Stimulated activated CD8-positive, alpha-beta memory T cell treated with anti-CD3 and anti-CD28 coated beads, Interleukin-15, amount 100 ng/mL, for 24 hours (primary cell): Measurements from ENCODE around the gene TMEM217.

ENCODE experiments used
- DNase-seq: peaks from one replicate; pipeline ENCODE4 v3.0.0-alpha.2; 2020; ENCODE audit warnings: low read depth

The TMEM217 gene

DNA sequence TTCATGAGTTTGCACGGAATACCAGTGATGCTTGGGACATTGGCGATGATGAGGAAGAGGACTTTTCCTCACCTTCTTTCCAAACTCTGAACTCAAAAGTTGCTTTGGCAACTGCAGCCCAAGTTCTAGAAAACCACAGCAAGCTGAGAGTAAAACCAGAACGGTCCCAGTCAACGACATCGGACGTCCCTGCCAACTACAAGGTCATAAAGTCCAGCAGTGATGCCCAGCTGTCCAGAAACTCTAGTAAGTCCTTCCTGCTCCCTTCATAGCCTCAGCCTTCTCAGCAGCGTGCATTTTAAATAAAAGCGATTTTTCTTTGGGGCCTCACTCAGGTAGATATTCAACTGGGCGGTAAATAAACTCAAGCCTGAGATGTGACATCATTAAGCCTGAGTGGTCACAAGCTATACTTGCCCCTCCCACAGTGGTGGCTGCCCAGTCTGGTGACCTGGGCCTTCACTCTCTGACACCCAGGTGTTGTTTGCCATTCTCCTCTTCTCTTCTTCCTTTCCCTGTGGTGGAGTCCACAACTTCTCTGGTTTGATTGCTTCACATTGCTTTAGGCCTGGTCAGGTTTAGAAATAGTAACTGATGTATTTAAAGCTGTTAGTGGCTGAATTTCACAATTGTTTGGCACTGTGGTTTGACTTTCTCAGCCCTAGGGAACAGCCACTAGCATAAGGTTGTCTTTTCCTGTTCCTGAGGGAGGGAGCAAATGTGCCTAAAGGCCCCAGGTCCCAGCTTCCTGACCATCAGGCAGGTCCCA is 21.6 kb upstream of the TMEM217 start:
- DNase-seq = no peak

GRCh38 chr6:37277001-37277409 is 19.1 kb upstream of the TMEM217 start:
- no peak for DNase-seq

DNA sequence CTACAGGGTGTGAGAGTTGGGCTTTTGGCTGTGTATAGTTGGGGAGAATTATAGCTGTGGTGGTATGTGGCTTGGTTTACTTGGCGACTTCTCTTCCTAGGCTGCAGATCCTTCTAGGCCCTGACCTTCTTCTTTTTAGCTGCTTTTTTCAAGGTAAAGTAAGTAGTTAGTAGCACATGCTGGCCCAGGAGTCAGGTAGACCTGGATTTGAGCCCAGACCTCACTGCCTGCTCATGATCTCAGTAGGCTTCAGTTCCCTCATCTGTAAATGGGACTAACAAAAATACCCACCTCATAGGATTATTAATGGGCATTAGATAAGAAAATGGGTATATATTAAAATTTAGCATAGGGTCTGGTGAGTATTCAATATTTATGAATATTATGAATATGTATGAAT is 17.4 kb upstream of the TMEM217 start:
- no peak for DNase-seq

- DNase-seq = no peak
These were observed 15.7 kb upstream of the TMEM217 start for GRCh38 chr6:37273690-37274089.

GRCh38 chr6:37272834-37273566 is 15.1 kb upstream of the TMEM217 start:
- no peak for DNase-seq

- no peak for DNase-seq
These were observed 11.2 kb upstream of the TMEM217 start for GRCh38 chr6:37269105-37269504.

DNA sequence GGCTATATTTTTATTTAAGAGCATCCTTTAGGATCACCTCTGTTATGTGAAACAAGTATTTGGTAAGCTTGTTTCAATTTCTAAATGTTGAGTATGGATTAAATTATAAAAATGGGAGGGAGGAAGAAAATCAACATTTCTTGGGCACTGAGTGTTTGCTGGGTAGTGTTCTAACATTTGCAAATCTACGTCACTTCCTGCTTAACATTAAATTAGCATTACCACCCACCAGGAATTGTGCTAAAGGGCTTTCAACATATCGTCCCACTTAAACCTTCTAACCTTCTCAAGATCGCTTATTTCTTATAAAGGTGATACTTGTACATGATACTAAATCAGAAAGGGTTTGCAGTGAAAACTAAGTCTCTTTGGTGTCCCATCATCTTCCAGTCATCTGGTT is 7.9 kb upstream of the TMEM217 start:
- DNase-seq = no peak

- no peak for DNase-seq
These were observed 7.1 kb upstream of the TMEM217 start for GRCh38 chr6:37265001-37265400.

- DNase-seq = no peak
These were observed 4.6 kb upstream of the TMEM217 start for GRCh38 chr6:37262446-37263026.

GRCh38 chr6:37261198-37261597 is 3.3 kb upstream of the TMEM217 start:
- DNase-seq = no peak

DNA sequence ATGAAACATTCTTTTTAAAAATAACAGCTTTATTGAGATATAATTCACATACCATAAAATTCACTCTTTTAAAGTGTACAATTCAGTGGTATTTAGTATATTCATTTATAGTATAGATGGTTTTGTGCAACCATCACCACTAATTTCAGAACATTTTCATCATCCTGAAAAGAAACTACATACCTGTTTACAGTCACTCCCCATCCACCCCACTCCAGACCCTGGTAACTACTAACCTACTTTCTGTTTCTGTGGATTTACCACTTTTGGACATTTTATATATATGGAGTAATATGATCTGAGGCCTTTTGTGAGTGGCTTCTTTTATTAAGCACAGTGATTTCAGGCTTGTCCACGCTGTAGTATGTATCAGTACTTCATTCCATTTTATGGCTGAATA is 2.5 kb upstream of the TMEM217 start:
- no peak for DNase-seq

GRCh38 chr6:37260040-37260439 is 2.1 kb upstream of the TMEM217 start:
- no peak for DNase-seq

DNA sequence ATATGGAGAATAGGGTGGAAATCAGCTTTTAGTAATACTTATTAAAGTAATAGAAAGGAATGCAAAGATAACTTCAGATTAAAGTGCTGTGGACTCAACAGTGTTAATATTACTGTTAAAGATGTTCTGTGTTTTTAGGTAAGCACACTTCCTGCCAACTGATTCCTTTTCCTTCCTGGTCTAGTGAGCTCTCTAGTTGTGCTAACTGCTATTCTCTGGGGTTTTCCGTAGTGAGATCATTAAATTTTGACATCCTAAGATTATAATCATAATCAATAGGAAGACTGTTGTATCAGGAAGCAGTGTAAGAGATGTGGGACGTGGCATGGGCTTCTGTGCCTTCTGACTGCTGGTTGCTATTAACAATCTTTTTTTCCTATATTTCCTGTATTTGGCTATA is 1.2 kb upstream of the TMEM217 start:
- no peak for DNase-seq

GRCh38 chr6:37258405-37259105 is 611 bp upstream of the TMEM217 start:
- DNase-seq = no peak

DNA sequence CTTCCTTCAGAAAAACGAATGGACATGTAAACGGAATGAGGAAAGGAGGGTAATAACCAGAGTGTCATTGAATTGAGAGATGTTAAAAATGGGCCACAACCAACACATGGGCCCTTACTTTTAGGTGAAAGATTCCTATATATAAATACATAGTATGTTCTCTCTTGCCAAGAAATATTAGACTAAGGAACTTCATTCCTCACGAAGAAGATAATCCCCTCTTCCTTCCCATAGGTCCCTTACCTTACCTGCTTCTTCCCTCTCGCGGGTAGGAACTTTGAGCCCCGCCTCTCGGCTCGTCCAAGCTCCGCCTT is 667 bp downstream of the TMEM217 start:
- DNase-seq = no peak

DNA sequence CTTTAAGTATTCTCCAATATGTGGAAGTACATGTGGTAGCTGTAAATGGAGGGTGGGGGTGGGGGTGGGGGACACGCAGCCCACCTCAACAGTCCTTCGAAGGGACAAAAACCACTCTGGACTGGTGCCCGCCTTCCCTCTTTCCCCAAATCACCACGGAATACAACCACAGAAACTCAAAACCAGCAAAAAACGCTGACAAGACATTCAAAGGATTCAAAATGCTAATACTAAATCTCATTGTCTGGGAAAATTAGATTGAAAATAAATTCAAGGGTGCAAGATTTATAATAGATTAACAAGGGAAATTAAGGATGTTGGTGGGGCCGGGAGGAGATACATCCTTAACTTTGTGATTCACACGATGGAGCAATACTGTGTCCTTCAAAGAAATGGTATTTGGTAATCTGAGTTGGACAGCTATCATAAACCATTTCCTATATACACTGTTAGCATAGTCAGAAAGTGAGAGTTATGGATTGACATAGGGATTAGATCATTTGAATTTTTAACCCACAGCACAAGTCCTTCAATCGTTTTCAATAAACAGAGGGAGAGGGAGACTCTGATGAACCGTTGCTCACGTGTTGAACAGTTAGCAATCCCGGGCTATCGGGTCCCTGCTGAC is 1.1 kb downstream of the TMEM217 start:
- no peak for DNase-seq

- DNase-seq = no peak
These were observed 3.1 kb downstream of the TMEM217 start for GRCh38 chr6:37254881-37255280.

DNA sequence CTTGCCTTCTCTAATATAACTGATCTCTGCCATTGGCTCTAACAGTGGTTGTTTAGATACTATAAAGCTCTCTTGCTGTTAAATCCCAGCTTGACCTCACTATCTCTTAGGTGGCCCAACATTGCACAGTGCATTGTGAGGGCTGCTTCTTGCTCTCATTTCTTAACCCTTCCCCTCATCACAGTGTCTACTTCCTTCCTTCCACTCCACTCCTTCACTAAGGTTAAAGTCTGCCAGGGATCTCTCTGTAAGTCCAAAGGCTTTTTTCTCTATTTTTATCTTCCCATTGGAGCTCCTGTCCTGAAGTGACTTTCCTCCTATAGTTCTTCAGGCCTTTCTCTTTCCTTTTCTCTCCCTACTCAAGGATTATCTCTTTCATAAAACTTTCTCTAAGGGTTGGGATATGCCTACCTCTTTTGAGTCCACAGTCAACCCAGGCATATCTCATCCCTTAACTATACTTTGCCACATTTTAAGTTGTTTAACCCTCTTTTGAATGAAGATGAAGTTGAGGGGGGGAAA is 4.4 kb downstream of the TMEM217 start:
- DNase-seq = no peak

DNA sequence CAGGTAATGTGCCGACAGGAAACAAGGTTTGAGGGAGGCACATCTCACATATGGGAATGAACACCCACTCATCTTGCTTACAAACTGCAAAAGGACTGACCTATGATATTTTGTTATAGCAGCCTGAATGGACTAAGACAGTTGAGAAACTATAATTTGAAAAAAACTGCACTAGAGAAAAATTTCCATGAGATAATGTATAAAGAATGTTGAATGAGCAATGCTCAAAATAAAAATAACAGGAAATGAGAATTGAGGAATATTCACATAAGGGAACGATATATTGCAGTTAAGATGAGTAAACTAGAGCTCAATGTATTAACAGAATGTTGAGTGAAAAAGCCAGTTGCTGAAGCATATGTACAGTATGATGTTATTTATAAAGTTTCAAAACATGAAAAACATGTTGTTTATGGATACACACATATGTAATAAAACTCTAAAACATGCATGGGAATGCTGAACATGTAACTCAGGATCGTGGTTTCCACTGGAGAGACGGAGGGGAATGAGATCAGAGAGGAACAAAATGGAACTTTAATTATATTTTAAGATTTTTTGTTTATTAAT is 6.6 kb downstream of the TMEM217 start:
- no peak for DNase-seq

- no peak for DNase-seq
These were observed 13.3 kb downstream of the TMEM217 start for GRCh38 chr6:37244430-37245310.
